K562 (cell line): ENCODE results near the gene PRCP. TPM values are rescaled to one million over a fixed set of nuclear protein-coding genes. Genes with fewer than 3 reads are reported as not detected.
A peak's percentile ranks its signal among the peaks of the same experiment; 100 is the strongest.

ENCODE experiments used
- HDAC1 ChIP-seq, 2 experiments: fragments of 450-650 bp; IDR thresholded peaks; 2 replicates each; pipeline ENCODE4 v1.6.1; 2016 to 2017; ENCODE audit warnings: inconsistent platforms in 1 of 2, mild to moderate bottlenecking in 1 of 2, moderate library complexity in 1 of 2
- JUN ChIP-seq, 2 experiments: sonication (generic) in 1 of 2; formaldehyde crosslinking in 1 of 2; IDR thresholded peaks; 2 replicates each; pipeline versions ENCODE4 v1.6.1 to v1.8.0; 2012 to 2022; ENCODE audit warnings: borderline replicate concordance in 2 of 2, mild to moderate bottlenecking in 2 of 2, improper control_type of control experiment in 1 of 2, low read depth in 1 of 2, low read length in 1 of 2, missing genetic modification reagents in 1 of 2
- KLF1 ChIP-seq: fragments of 450-650 bp; IDR thresholded peaks from 2 replicates; pipeline ENCODE4 v1.6.1; 2016; ENCODE audit warnings: missing genetic modification characterization, missing compliant biosample characterization
- MBD2 ChIP-seq: sonication (generic); IDR thresholded peaks from 2 replicates; pipeline ENCODE4 v1.6.1; 2016; ENCODE audit warnings: low read depth, borderline replicate concordance
- PHB2 ChIP-seq: fragments of 450-650 bp; IDR thresholded peaks from 2 replicates; pipeline ENCODE4 v1.6.1; 2017; ENCODE audit warnings: low read depth
- PRMT5 ChIP-seq: sonication (generic); formaldehyde crosslinking; IDR thresholded peaks from 2 replicates; pipeline ENCODE4 v1.5.0; 2020; ENCODE audit warnings: missing genetic modification reagents
- PTRF ChIP-seq: fragments of 450-650 bp; IDR thresholded peaks from 2 replicates; pipeline ENCODE4 v1.6.1; 2016; ENCODE audit warnings: mild to moderate bottlenecking, missing genetic modification characterization, missing compliant biosample characterization
- RBM14 ChIP-seq: fragments of 200-400 bp; formaldehyde crosslinking; IDR thresholded peaks from 2 replicates; pipeline ENCODE4 v1.6.1; 2018; ENCODE audit warnings: low read depth, mild to moderate bottlenecking, low read length, moderate library complexity, borderline replicate concordance; ENCODE audit not compliant: insufficient read depth
- SIRT6 ChIP-seq: IDR thresholded peaks from one replicate; pipeline ENCODE4 v1.6.1; 2012; ENCODE audit warnings: low read depth, mild to moderate bottlenecking, control low read depth, inconsistent platforms, low read length, moderate library complexity
- SREBF2 ChIP-seq: sonication (generic); formaldehyde crosslinking; IDR thresholded peaks from 2 replicates; pipeline ENCODE4 v1.4.0; 2020; ENCODE audit warnings: mild to moderate bottlenecking, missing genetic modification reagents
- ZNF324 ChIP-seq: fragments of 250-450 bp; sonication (Bioruptor Pico); IDR thresholded peaks from 2 replicates; pipeline ENCODE4 v1.4.0; 2020; ENCODE audit warnings: mild to moderate bottlenecking
- ZNF436 ChIP-seq: fragments of 250-450, 450-650 bp; sonication (Bioruptor Pico); formaldehyde crosslinking; IDR thresholded peaks from 2 replicates; pipeline ENCODE4 v1.7.0; 2020; ENCODE audit warnings: mild to moderate bottlenecking
- polyA plus RNA-seq, 8 experiments: library from polyadenylated mRNA; depleted of rRNA in 4 of 8; stranded (reverse) in 5 of 8; unstranded in 3 of 8; fragments of >200 nt; fragmentation: Nextera tagmentation in 2 of 8; fragmentation: Illumina TruSeq in 1 of 8; extraction: Ambion mirVana in 2 of 8; extraction: Trizol in 1 of 8; gene quantifications; 2 replicates each; pipeline versions ENCODE4 v1.2.1 to v1.2.3, GENCODE V29; 2011 to 2014; ENCODE audit warnings: inconsistent platforms in 1 of 8, missing spikeins in 1 of 8
- total RNA-seq, 7 experiments: library from RNA; depleted of rRNA in 6 of 7; stranded (reverse); fragments of >200 nt in 6 of 7; fragmentation: Illumina TruSeq in 2 of 7; extraction: Trizol in 2 of 7; gene quantifications; 2 replicates each; pipeline versions ENCODE4 v1.2.1 to v1.2.3, GENCODE V29; 2011 to 2021; ENCODE audit warnings: low replicate concordance in 1 of 7
- TF ChIP-seq, protein P1 (sequence below): fragments of 450-650 bp; IDR thresholded peaks from 2 replicates; pipeline ENCODE4 v1.6.1; 2018; ENCODE audit not compliant: partially characterized antibody
- TF ChIP-seq, protein P2 (sequence below): fragments of 250-450 bp; sonication (Bioruptor Pico); IDR thresholded peaks from 2 replicates; pipeline ENCODE4 v1.8.0; 2022; ENCODE audit warnings: inconsistent platforms
- TF ChIP-seq, protein P3 (sequence below): fragments of 250-450 bp; sonication (Bioruptor Pico); IDR thresholded peaks from 2 replicates; pipeline ENCODE4 v1.5.0; 2022; ENCODE audit warnings: mild to moderate bottlenecking
- TF ChIP-seq, protein P4 (sequence below): fragments of 450-650 bp; IDR thresholded peaks from 2 replicates; pipeline ENCODE4 v1.7.0; 2016; ENCODE audit warnings: borderline replicate concordance

PRCP gene
- total and polyA plus RNA-seq, 9 of the 15 experiments (the other 6 are each of a cell fraction or from before 2014, with no cell fraction given), result 9.5 to 43.1 (median 23.2) TPM

DNA sequence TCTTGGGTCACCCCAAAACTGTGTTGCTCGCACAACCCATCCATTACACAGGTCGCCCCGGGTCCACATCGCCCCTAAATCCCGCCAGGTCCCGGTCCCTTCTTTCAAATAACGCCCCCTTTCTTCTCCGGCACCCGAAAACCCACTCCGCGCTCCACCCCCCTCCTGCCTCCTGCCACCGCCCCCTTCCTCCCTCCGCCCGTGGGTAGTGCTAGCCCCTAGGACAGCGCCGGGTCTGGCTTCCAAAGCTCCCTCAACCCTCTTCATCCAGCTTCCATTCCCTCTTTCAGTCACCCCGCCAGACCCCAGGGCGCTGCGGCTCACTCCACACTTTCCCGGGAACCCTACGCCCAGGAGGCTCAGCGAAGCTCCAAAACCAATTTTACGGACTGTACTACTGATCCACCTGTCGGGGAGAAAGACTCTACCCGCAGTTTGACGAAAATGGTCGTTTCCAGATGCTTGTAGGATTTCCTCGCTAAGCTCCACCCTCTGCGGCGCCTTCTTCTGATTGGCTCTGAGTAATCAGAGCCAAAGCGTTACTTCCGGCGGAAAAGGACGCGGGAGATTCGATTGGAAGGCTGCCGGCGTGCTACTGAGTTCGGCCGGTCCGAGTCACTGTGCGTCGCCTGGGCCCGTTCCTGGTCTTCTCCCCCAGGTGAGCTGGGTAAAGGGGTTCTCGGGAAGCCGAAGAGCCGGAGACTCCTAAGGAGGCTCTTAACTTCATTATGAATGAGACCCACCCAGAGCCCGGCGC, 1.1 kb upstream of the PRCP start, which contains the start of gene DDIAS (continued):
- TF ChIP-seq, protein P1, sequence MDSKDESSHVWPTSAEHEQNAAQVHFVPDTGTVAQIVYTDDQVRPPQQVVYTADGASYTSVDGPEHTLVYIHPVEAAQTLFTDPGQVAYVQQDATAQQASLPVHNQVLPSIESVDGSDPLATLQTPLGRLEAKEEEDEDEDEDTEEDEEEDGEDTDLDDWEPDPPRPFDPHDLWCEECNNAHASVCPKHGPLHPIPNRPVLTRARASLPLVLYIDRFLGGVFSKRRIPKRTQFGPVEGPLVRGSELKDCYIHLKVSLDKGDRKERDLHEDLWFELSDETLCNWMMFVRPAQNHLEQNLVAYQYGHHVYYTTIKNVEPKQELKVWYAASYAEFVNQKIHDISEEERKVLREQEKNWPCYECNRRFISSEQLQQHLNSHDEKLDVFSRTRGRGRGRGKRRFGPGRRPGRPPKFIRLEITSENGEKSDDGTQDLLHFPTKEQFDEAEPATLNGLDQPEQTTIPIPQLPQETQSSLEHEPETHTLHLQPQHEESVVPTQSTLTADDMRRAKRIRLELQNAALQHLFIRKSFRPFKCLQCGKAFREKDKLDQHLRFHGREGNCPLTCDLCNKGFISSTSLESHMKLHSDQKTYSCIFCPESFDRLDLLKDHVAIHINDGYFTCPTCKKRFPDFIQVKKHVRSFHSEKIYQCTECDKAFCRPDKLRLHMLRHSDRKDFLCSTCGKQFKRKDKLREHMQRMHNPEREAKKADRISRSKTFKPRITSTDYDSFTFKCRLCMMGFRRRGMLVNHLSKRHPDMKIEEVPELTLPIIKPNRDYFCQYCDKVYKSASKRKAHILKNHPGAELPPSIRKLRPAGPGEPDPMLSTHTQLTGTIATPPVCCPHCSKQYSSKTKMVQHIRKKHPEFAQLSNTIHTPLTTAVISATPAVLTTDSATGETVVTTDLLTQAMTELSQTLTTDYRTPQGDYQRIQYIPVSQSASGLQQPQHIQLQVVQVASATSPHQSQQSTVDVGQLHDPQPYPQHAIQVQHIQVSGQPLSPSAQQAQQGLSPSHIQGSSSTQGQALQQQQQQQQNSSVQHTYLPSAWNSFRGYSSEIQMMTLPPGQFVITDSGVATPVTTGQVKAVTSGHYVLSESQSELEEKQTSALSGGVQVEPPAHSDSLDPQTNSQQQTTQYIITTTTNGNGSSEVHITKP, result peak; percentile 99
- TF ChIP-seq KLF1 (tag) (peak; percentile 58), SIRT6 (no peak), ZNF436 (CRISPR knock-in tag) (no peak), JUN (IDR thresholded peaks at IDR 0.05; ENCODE audit: borderline replicate concordance, low read depth, low read length) (peak; percentile 47; the same call in 1 of the 2 replicates), JUN (CRISPR knock-in tag; IDR thresholded peaks at IDR 0.05; ENCODE audit: borderline replicate concordance) (no peak), PHB2 (no peak), SREBF2 (CRISPR knock-in tag) (no peak), PRMT5 (CRISPR knock-in tag) (no peak), ZNF324 (no peak), MBD2 (peak; percentile 95), HDAC1 (IDR thresholded peaks at IDR 0.05) (peak in 1 of 2 experiments; percentile 97; a peak in 2 of 4 replicates), RBM14 (no peak), PTRF (no peak)
- TF ChIP-seq, protein P2, sequence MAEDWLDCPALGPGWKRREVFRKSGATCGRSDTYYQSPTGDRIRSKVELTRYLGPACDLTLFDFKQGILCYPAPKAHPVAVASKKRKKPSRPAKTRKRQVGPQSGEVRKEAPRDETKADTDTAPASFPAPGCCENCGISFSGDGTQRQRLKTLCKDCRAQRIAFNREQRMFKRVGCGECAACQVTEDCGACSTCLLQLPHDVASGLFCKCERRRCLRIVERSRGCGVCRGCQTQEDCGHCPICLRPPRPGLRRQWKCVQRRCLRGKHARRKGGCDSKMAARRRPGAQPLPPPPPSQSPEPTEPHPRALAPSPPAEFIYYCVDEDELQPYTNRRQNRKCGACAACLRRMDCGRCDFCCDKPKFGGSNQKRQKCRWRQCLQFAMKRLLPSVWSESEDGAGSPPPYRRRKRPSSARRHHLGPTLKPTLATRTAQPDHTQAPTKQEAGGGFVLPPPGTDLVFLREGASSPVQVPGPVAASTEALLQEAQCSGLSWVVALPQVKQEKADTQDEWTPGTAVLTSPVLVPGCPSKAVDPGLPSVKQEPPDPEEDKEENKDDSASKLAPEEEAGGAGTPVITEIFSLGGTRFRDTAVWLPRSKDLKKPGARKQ (CRISPR knock-in tag), result no peak
- TF ChIP-seq, protein P3, sequence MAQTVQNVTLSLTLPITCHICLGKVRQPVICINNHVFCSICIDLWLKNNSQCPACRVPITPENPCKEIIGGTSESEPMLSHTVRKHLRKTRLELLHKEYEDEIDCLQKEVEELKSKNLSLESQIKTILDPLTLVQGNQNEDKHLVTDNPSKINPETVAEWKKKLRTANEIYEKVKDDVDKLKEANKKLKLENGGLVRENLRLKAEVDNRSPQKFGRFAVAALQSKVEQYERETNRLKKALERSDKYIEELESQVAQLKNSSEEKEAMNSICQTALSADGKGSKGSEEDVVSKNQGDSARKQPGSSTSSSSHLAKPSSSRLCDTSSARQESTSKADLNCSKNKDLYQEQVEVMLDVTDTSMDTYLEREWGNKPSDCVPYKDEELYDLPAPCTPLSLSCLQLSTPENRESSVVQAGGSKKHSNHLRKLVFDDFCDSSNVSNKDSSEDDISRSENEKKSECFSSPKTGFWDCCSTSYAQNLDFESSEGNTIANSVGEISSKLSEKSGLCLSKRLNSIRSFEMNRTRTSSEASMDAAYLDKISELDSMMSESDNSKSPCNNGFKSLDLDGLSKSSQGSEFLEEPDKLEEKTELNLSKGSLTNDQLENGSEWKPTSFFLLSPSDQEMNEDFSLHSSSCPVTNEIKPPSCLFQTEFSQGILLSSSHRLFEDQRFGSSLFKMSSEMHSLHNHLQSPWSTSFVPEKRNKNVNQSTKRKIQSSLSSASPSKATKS (CRISPR knock-in tag), result no peak
- TF ChIP-seq, protein P4, sequence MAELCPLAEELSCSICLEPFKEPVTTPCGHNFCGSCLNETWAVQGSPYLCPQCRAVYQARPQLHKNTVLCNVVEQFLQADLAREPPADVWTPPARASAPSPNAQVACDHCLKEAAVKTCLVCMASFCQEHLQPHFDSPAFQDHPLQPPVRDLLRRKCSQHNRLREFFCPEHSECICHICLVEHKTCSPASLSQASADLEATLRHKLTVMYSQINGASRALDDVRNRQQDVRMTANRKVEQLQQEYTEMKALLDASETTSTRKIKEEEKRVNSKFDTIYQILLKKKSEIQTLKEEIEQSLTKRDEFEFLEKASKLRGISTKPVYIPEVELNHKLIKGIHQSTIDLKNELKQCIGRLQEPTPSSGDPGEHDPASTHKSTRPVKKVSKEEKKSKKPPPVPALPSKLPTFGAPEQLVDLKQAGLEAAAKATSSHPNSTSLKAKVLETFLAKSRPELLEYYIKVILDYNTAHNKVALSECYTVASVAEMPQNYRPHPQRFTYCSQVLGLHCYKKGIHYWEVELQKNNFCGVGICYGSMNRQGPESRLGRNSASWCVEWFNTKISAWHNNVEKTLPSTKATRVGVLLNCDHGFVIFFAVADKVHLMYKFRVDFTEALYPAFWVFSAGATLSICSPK, result peak; percentile 52; the same call in 1 of the 2 replicates
